AG04449 (cell line): ENCODE measurements around the gene SYCP3.

ENCODE experiments used
- CTCF ChIA-PET: fragments of 350-600 bp; formaldehyde crosslinking; extraction: SDS; loops from one replicate; lab custom pipeline; 2021; ENCODE audit warnings: antibody characterized with exemption; lab: Yijun Ruan, JAX
- POLR2A ChIA-PET: fragments of 400-600, 350-600 bp; formaldehyde crosslinking; extraction: SDS; loops from one replicate; lab custom pipeline; 2020; ENCODE audit warnings: antibody characterized with exemption, inconsistent platforms; lab: Yijun Ruan, JAX
- DNase-seq: peaks from one replicate; pipeline ENCODE4 v3.0.0-alpha.2; 2010; ENCODE audit warnings: low read depth, low spot score
- H3K4me3 ChIP-seq: 2 replicates; pipeline ENCODE4 v1.5.1; 2011; ENCODE audit warnings: low read depth, mild to moderate bottlenecking, control low read depth, low read length
- TF ChIP-seq, protein P1 (sequence below): IDR thresholded peaks from one replicate; pipeline ENCODE4 v1.5.1; 2011; ENCODE audit warnings: mild to moderate bottlenecking, moderate library complexity, low read length, control low read depth, inconsistent platforms; ENCODE audit not compliant: insufficient read depth; ENCODE audit errors: missing control alignments

SYCP3 gene

DNA sequence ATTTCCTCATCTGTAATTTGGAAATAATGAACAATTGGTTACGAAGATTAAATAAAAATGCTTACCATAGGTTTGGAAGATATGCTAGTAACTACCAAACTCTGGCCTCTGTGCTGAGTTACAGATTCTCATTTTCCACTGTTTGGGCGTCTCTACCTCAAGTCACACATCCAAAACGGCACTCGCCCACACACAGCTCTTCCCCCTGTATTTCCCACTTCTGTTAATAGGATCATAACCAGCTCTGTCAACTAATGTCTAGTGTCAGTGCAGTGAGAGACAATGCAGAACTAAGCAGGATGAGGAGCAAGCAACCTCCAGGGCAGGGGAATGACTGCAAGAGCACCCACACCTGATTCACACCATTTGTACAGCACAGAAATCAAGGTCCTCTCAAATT is 10.9 kb upstream of the SYCP3 start:
- ChIA-PET POLR2A (no interaction called here), CTCF (no interaction called here)
- TF ChIP-seq, protein P1, sequence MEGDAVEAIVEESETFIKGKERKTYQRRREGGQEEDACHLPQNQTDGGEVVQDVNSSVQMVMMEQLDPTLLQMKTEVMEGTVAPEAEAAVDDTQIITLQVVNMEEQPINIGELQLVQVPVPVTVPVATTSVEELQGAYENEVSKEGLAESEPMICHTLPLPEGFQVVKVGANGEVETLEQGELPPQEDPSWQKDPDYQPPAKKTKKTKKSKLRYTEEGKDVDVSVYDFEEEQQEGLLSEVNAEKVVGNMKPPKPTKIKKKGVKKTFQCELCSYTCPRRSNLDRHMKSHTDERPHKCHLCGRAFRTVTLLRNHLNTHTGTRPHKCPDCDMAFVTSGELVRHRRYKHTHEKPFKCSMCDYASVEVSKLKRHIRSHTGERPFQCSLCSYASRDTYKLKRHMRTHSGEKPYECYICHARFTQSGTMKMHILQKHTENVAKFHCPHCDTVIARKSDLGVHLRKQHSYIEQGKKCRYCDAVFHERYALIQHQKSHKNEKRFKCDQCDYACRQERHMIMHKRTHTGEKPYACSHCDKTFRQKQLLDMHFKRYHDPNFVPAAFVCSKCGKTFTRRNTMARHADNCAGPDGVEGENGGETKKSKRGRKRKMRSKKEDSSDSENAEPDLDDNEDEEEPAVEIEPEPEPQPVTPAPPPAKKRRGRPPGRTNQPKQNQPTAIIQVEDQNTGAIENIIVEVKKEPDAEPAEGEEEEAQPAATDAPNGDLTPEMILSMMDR: no peak
- H3K4me3 ChIP-seq: no peak overlapping the region
- no peak for DNase-seq

DNA sequence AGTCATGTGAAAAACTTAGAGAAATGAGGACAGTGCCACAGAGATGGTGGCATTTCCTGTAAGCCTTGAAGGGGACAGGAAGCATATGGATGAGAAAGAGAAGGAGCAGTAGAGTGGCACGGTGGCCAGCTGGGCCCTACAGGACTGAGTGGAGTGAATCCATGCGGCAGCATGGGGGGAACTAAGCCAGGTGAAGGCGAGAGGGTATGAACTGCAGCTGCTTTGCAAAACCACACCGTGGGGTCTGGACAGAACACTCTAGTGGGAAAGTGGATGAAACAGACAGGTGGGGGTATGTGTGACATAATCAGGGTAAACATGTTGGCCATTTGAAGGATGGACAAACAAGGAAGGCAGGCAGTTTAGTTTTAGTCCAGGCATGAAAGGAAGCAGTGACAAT is 10.4 kb upstream of the SYCP3 start:
- no peak overlapping the region for H3K4me3 ChIP-seq
- no peak for DNase-seq
- ChIA-PET CTCF (interaction anchor here (1.7 kb wide), 1 partner anchor 10 kb away, joined by 10 read pairs; no protein-coding TSS in a partner anchor), POLR2A (no interaction called here)
- TF ChIP-seq, protein P1: no peak

DNA sequence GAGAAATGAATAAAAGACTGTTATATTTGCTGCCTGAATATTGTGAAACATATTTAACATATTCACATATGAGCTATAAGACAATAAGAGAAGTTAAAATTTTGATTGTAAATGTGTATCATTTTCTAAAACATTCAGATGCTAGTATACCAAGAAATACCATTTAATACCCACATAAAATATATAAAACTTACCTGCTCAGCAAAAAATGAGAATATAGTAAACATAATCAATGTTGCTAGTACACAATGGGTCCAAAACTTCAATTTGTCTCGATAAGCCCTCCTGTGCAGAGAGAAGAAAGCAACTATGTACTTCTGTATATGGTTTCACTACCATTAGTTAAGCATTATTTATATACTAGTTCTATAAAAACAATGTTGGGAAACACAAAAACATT is 9.6 kb upstream of the SYCP3 start:
- CTCF ChIA-PET: interaction anchor here (1.7 kb wide), 1 partner anchor 11 kb away, joined by 10 read pairs; no protein-coding TSS in a partner anchor
- no peak for DNase-seq
- POLR2A ChIA-PET: no interaction called here
- H3K4me3 ChIP-seq: no peak overlapping the region
- TF ChIP-seq, protein P1: no peak

DNA sequence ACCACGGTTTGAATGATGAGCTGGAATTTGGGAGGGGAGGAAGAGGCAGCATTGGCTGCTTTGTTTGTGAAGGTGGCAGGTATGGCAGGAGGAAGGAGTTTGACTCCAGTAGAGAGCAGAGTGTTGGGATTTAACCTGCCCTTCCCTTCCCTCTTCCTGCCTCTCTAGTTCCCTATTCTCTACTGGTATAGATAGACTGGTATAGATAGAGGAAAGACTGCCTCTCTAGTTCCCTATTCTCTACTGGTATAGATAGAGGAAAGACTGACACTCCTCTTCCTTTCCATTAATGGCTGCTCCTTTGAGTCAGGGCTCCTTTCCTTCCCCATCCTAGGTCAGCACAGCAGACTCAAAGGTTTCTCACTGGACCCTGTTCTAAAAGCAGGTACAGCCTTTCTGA is 8.4 kb upstream of the SYCP3 start:
- POLR2A ChIA-PET: no interaction called here
- no peak overlapping the region for H3K4me3 ChIP-seq
- no peak for DNase-seq
- CTCF ChIA-PET: interaction anchor here (1.6 to 2.4 kb wide), 3 partner anchors 9 to 14 kb away, joined by 3 to 13 read pairs (median 9); no protein-coding TSS in a partner anchor
- TF ChIP-seq, protein P1: no peak

DNA sequence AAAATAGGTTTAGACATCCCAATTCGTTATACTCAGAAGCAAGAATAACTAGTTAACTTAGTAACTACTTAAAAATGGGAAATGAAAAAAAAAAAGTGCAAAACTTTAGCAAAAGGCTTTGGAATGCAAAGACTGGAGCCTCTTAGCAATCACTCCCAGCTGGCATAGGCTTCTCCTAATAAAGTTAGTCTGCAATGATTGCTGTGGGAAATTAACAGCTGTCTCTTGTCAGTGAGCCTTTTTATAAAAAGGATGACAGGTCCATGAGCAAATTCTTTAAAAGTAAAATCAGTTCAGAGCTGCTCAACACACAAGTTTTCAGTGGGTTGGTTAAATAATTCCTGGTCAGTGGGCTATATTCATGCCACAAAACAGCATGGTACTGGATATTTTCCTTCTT is 7.4 kb upstream of the SYCP3 start:
- H3K4me3 ChIP-seq: no peak overlapping the region
- no peak for DNase-seq
- POLR2A ChIA-PET: no interaction called here
- TF ChIP-seq, protein P1: no peak
- CTCF ChIA-PET: interaction anchor here (1.5 to 2.4 kb wide), 4 partner anchors 10 to 27 kb away, joined by 3 to 13 read pairs (median 6); no protein-coding TSS in a partner anchor

DNA sequence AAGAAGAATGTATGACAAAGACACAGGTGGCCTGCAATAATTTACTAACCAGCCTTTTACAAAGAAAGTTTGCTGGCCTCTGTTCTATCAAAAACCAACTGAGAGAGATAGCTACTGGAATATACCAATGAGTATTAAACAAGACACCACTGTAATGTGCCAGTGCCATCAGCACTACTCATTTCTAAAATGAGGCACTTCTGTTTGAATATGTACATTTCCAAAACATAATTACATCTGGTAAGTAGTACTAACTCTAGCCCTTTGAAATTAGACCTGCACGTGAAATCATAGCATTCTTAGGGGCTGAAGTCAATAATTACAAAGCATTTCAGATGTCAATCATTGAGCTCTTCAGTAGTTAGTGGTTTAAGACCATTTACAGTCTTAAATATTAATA is 6.9 kb upstream of the SYCP3 start:
- ChIA-PET POLR2A (no interaction called here), CTCF (interaction anchor here (1.5 to 2.4 kb wide), 4 partner anchors 10 to 28 kb away, joined by 3 to 13 read pairs (median 6); no protein-coding TSS in a partner anchor)
- TF ChIP-seq, protein P1: no peak
- H3K4me3 ChIP-seq: no peak overlapping the region
- no peak for DNase-seq
